Cardiac fibroblast (primary cell): ENCODE measurements around the gene CEP95.
"Not testable (repeated sequence)": the region's sequence is repeated elsewhere in the genome, so short reads cannot be mapped to it uniquely, and the experiment has no call there.

ENCODE experiments used
- DNase-seq, 2 donors: peaks; one replicate each; pipeline versions ENCODE4 v3.0.0 to v3.0.0-alpha.2; 2010; ENCODE audit warnings: low read depth in 2 of 2
- H3K4me3 ChIP-seq, 2 donors: replicated peaks in 1 of 2; 1 replicate in 1 of 2; 2 replicates in 1 of 2; pipeline ENCODE4 v1.5.1; 2011; ENCODE audit warnings: low read depth in 2 of 2, low read length in 2 of 2, mild to moderate bottlenecking in 2 of 2, moderate library complexity in 1 of 2
- CTCF ChIP-seq: IDR thresholded peaks from one replicate; pipeline ENCODE4 v1.5.1; 2011; ENCODE audit warnings: low read depth, mild to moderate bottlenecking, low read length, inconsistent platforms

Gene CEP95, protein sequence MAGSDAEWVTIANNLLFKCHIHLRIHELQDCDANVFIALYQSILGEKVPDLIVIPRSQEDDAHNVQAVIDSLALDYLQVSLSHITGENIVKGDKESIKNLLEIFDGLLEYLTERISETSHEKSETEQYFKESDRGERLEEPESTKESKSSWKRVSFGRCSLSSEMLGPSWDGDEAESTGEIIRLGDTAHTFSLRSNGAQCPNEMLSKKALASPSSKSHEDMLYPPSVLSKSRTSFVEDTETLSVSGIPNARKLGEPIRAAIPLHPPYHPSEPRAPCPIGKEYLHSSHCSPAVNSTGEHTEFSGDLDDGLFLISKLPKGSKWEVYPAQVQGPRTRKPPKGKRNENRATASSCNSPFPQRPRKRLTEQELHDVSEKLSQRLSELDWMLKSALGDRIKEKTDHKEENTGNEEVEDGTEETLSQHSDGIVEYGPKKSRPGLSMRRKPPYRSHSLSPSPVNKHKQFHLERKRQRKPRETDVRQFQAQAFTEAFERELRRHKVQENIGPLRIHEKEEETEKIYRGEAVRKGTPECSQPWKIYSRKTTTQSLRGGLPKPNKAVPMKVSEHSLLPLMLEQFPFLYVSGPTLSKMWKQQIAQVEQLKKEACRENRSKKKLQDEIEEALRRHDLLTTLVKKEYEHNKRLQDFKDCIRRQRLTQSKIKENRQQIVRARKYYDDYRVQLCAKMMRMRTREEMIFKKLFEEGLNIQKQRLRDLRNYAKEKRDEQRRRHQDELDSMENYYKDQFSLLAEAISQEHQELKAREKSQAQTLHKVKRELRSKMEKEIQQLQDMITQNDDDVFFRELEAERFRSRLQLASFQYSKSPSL

DNA sequence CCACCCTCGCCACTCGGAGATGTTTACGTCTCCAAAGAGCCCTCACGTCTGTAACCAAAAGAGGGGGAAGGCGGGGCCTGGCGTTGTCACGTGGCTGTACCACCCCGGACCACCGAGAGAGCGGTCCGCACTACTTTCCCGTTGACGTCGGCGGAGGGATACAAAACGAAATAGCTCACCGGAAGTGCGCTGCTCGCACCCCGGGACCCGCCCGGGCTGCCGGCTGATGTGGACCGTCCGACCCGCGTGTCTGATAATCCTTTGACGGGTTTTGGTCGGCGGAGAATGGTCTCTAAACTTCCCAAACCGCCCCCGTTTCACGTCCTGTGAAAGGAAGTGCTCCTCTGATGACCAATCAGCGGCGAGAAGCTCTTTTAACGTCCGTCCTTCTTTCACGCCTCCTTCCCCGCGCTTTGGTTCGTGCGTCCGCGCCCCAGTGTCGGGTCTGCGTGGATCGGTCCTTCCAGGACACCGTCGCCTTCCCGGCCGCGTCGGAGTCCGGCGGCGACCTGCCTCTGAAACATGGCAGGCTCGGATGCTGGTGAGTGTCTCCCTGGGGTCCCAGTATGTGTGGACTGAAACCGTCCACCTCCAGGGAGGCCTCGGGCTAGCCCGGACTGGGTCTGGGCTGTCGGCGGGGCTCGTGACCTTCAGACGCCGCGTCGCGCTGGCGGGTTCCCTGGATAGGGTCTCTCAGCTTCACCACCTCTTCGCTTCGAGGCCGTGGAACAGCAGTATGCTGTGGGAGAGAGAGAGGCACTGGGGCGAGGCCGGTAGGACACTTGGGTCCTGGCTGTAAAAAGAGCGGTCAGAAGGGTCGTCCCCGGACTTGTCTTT is at the start of gene CEP95:
Gene CEP95 (plus strand): TSS at position 402 of the 837 bp plus-strand sequence. CDS start 121 bp downstream, at position 523.
- H3K4me3 ChIP-seq: peak within 1 kb of the TSS; percentile 99 to 100
- peak; percentile 99 for DNase-seq
- no peak for TF ChIP-seq CTCF

DNA sequence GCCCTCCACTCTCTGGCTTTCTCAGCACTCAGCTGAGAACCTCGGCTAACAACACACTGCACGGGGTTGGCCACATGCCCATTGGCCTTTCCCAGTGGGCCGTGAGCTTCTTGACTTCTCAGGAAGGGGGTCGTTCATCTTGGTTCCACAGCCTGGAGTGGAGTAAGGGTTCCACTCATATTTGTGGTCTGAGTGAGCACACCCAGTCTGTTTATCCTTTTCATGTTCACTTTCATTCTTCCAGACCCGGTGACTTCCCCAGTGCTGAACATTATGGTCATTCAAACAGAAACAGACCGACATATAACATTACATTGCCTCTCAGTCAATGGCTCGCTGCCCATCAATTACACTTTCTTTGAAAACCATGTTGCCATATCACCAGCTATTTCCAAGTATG is 49.6 kb upstream of the CEP95 start:
- H3K4me3 ChIP-seq: no peak overlapping the region
- TF ChIP-seq CTCF: no peak
- peak; percentile 39 to 53 for DNase-seq

- H3K4me3 ChIP-seq: no peak overlapping the region
- no peak for TF ChIP-seq CTCF
- DNase-seq: no peak
These were observed 48.0 kb upstream of the CEP95 start for GRCh38 chr17:64458756-64459155.

- no peak for TF ChIP-seq CTCF
- no peak overlapping the region for H3K4me3 ChIP-seq
- DNase-seq: peak; percentile 37 to 78
These were observed 47.5 kb upstream of the CEP95 start for GRCh38 chr17:64459284-64459747.

DNA sequence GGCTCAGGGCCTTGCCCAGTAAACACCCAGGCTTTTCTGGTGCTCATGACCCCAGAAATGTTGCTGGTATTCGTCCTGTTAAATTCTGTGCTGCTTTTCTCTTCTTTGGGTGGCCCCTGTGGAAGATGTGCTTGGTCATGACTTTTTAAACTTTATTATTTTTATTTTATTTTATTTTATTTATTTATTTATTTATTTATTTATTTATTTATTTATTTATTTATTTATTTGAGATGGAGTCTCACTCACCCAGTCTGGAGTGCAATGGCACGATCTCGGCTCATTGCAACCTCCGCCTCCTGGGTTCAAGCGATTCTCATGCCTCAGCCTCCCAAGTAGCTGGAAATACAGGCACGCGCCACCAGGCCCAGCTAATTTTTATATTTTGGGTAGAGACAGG is 47.0 kb upstream of the CEP95 start:
- H3K4me3 ChIP-seq, DNase-seq: not testable (repeated sequence)

- peak; percentile 43 to 48 for DNase-seq
- no peak overlapping the region for H3K4me3 ChIP-seq
- TF ChIP-seq CTCF: no peak
These were observed 45.8 kb upstream of the CEP95 start for GRCh38 chr17:64460955-64461354.
